Activated CD4-positive, alpha-beta T cell treated with anti-CD3 and anti-CD28 coated beads, Interleukin-10, Interleukin-2, amounts not matched to agents 100 ng/mL and 50 ng/mL, durations not matched to agents 16 hours and 8 hours (primary cell): ENCODE results near the gene KAT2A.
"Not testable (repeated sequence)": the region's sequence is repeated elsewhere in the genome, so short reads cannot be mapped to it uniquely, and the experiment has no call there.

Source experiments
- DNase-seq: peaks from one replicate; pipeline ENCODE4 v3.0.0-alpha.2; 2020

The KAT2A gene

DNA sequence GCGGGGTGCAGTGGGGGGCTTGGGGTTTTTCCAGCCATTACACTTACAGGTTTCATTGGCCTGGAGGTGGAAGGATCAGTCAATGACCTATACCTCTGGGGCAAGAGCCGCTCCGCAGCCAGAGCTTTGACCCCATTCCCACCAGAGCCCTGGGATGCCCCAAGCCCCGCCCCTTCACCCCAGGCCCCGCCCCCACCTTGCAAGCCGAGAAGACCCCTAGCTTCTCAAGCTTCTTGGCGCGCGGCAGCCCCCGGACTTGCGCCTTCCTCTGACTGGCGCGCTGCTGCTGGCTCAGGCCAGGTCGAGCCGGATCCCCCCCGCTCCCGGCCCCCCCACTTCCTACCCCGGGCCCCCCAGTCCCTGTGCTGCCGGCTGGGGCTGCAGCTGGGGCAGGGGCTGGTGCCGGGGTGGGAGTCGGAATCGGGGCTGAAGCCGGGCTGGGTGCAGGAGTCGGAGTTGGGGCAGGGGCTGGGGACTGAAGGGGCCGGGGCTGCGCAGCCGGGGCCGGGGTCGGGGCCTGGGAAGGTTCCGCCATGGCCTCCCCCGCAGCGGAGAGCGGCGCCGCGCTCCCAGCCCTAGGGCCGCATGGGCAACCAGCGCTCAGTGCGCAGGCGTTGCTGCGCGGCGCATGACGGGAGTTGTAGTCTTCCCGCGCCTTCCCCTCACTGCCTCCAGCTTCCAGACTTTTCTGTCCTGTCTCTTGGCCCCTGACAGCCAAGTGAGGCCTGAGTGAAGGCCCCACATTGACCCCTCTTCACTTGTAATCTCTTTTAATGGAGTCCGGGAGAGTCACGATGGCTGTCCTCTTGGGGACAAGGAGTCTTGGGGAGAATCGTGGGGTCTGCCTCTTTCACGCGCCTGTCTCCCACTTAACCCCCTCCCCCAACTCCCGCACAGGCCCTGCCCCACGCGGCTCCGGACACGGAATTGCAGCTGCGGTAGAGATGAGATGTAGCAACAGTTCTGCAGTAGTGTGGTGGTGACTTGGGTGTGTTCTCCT lies at the start of gene KAT2A:
KAT2A (minus strand) TSS at position 598 of the 1,000 bp plus-strand sequence; CDS start at position 535, 63 bp downstream.
- DNase-seq = peak; percentile 88

GRCh38 chr17:42169351-42169750 lies 48.2 kb upstream of the KAT2A start:
- no peak for DNase-seq

- no peak for DNase-seq
Observed at GRCh38 chr17:42167807-42168206, 46.6 kb upstream of the KAT2A start.

- no peak for DNase-seq
Observed at GRCh38 chr17:42166196-42166763, 45.1 kb upstream of the KAT2A start.

GRCh38 chr17:42165751-42166150 lies 44.6 kb upstream of the KAT2A start:
- no peak for DNase-seq

DNA sequence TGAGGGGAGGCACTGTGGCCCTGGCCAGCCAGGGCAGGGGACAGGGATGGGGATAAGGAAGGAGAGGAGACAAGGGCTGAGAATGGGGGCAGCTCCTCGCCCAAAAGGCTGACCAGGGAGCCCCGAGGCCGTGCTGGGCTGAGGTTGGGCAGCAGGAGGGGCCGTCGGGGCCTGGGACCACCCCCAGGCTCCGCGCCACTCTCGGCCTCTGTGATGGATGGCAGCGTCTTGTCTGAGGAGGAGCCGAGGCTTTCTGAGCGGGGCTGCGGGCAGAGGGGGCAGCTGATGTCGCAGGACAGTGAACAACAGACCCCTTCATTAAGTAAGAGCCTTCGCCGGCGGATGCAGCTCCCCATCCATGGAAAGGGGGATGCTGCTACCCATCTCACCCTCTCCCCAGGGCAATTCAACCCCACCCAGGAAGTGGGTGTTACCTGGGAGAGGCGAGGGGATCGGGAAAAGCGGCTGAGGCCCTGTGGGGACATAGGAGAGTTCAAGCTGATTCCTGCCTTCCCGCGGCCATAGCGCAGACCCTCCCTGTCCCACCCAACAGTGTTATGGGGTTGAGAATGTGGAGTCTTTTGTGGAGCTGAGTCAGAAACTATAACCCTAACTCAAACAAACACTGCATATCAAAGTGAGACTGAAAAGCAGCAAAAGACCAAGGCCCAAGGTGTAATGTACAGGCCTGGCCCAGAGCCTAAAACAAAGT lies 42.7 kb upstream of the KAT2A start:
- no peak for DNase-seq

DNA sequence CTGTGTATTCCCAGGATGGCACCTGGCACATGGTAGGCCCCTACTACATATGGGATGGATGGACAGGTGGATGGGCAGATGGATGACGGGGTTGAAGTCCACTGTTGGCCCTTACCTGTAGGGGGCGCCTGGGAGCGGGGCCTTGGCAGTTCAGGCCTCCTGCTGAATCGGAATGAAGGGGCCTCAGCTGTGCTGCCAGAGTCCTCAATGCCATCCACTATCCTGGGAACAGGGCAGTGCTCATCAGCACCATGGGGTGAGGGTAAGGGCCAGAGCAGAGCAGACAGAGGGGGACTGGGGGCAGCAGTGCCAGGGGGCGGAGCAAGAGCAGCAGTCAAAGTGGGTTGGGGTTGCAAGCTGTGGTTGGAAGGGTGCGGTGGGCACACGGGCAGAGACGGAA lies 41.9 kb upstream of the KAT2A start:
- peak; percentile 70 for DNase-seq

DNA sequence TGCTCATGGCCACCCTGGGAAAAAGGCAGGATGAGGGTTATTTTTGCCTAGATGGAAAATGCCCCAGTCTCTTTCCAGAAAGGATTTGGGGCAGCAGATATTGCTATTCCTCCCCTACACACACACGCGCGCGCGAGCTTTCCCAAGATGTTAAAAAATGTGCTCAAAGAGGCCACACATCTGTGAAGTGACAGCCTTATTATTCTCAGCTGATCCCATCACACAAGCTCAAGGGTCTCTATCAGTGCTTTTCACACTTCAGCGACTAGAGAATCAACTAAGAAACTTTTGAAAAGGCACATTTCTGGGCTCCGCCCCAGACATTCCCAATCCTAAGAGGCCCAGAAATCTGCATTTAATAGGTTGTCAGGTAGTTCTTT lies 39.4 kb upstream of the KAT2A start:
- DNase-seq = no peak

GRCh38 chr17:42159796-42160530 lies 38.8 kb upstream of the KAT2A start:
- DNase-seq = no peak

DNA sequence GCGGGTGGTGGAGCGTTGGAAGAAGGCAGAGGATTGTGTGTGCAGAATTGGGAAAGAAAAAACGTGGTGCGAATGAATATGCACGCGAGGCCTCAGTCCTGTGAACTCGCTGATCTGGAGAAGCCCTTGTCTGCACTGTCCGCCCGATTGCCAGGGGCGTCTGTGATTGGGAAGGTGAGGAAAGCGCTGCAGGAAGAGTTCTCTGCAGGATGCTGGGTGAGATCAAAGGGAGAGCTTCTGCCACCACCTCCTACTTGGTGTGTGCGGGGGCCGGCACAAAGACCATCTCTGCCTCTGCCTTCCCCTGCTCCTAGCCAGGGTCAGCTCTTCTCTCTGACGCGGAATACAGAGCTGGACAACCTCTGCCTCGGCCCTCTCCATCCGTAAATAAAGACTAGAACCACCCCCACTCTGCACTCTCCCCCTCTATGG lies 34.5 kb upstream of the KAT2A start:
- DNase-seq = no peak

- peak; percentile 8 for DNase-seq
Observed at GRCh38 chr17:42153919-42154742, 33.0 kb upstream of the KAT2A start.

- no peak for DNase-seq
Observed at GRCh38 chr17:42146911-42147607, 25.9 kb upstream of the KAT2A start.

GRCh38 chr17:42143138-42143537 lies 22.0 kb upstream of the KAT2A start:
- DNase-seq = not testable (repeated sequence)

DNA sequence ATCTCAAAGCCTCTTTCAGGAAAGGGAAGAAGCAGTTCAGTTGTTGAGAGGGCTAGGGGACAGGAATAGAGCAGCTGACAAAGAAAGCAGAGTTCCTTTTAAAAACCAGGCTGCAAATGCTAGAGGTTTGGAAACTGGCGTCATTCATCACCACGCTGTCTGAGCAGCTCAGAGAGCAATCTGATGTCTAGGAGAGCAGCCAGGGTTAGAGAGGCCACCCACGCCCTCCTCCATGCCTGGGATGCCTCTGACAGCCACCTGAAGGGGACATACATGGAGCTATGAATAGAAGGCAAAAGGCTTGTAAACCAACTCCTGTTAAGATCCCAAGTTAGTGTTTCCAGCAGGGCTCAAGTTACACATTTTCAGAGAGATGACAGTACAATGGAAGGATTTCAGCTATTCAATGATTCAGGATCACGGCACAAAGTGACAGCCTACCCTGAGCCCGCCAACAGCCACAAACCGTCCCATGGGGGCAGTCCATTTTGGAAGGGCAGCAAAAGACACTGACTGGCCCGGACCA lies 21.3 kb upstream of the KAT2A start:
- DNase-seq = no peak

GRCh38 chr17:42141382-42141781 lies 20.2 kb upstream of the KAT2A start:
- no peak for DNase-seq

DNA sequence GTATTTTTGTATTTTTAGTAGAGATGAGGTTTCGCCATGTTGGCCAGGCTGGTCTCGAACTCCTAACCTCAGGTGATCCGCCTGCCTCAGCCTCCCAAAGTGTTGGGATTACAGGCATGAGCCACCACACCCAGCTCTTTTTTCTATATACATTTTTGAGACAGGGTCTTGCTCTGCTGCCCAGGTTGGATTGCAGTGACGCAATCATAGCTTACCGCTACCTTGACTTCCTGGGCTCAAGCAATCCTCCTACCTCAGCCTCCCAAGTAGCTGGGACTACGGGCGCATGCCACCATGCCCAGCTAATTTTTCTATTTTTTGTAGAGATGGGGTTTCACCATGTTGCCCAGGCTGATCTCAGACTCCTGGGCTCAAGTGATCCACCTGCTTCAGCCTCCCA lies 19.5 kb upstream of the KAT2A start:
- DNase-seq = not testable (repeated sequence)

DNA sequence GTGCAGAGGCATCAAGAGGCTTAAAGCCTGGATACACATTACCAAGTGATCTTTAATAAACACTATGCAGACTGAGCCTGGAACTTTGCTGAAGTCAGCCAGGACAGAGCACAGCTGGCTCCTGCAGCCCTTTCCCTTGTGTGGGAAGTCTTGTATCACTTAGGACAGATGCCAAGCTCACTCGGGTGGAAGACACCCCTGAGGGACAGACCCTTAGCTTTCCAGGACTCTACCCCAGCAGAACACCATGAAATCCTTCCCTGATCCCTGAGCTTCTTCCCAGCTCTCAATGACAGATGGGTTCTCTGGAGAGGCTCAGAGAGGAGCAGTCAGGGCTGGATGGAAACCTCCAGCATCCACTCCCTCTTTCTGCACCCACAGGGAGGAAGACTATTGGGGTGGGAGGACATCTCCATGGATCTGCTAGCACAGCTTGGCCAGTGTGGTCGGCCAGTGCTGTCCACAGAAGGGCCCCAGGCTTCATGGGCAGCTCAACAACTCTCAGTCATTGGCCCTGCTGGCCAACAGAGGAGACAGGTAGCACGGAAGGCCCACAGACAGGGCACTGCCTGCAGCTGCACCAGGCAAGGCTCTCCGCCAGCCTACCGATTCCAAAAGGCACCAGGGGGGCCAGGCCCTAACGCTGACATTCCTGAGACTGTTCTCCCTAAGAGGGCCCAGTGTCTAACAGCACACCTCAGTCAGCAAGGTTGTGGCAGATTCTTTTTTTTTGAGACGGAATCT lies 17.8 kb upstream of the KAT2A start:
- DNase-seq = no peak

DNA sequence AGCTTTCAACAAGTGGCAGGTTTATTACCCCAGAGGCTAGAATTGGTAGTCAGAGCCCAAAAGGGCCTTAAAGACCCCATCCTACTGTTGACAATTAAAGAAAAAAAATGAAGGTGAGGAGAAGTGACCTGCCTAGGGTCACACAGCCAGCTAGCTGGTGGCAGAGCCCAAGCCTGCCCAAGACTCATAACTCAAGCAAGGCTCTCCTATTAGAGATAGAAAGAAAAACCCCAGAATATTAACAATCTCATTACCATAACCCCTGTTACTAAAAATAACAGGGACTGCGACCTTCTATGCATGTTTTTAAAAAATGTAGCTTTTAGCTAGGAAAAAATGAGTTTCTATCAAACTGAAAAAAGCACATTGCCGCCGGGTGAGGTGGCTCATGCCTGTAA lies 15.5 kb upstream of the KAT2A start:
- DNase-seq = no peak

DNA sequence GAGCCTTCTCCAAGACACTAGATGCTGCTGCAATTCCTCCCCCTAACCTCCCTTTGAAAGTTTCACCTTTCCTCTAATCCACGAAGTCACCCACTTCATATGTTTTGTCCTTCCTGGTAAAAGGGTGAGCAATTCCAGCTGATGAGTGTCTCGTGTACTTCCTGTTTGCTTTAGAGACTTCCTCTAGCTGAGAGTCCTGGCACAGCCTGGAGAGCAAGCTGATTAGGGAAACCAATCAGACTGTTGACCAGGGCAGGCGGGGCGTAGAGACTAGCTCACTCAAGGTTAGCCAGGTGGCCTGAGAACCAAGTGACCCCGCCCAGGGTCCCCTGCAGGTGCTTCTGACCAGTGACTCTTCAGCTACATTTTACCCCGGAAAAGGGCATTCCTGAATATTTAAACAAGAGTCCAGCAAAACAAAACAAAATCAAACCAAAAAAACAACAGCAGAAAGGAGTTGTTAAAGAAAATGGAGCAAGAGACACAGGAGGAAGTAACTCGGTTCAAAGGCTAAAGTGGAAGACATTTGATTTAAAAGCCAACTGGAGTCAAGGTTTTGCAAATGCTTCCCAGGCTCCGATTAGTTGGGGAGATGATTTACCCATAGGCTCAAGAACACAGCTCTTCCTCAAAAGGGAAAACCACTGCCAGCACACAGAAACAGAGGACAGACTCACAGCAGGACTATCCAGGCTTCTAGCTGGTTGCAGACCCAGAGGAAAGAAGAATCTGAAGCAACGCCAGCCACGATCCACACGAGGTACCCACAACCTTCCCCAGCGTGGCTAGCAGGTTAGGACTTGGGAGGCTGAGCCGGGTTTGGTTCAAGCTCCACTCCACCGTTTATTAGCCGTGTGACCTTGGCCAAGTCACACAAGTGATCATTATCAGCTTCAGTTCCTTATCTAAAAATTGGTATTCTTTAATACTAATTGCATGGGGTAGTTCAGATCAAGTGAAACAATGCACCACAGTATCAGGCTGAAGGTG lies 14.8 kb upstream of the KAT2A start:
- DNase-seq = no peak
